Measurements from ENCODE around the gene ANKRD55.
"Not testable (repeated sequence)": the region's sequence is repeated elsewhere in the genome, so short reads cannot be mapped to it uniquely, and the experiment has no call there.

Gene ANKRD55

GRCh38 chr5:56150756-56151155 lies 82.4 kb downstream of the ANKRD55 start:
- H3K27me3 ChIP-seq (ENCODE audit: control insufficient read depth in 1 of 2, insufficient read depth in 2 of 2, low read length in 2 of 2); H3K9me3 ChIP-seq (ENCODE audit: low read length); H3K4me3 ChIP-seq (ENCODE audit: low read depth in 1 of 2, low read length in 2 of 2); H3K27ac ChIP-seq (ENCODE audit: low read depth, low read length); H3K9ac ChIP-seq (ENCODE audit: low read length); H3K4me1 ChIP-seq (ENCODE audit: insufficient read depth, low read length); H3K36me3 ChIP-seq (ENCODE audit: insufficient read depth, low read length): not testable (repeated sequence)

GRCh38 chr5:56148453-56148971 lies 84.6 kb downstream of the ANKRD55 start:
- Histone ChIP-seq H3K27ac (ENCODE audit: low read depth, low read length) (no peak overlapping the region), H3K4me1 (ENCODE audit: insufficient read depth, low read length) (no peaks in the 10 kb centered on the region), H3K36me3 (ENCODE audit: insufficient read depth, low read length) (no peaks in the 10 kb centered on the region), H3K4me3 (ENCODE audit: low read depth in 1 of 2, low read length in 2 of 2) (no peak overlapping the region), H3K9me3 (ENCODE audit: low read length) (no peaks in the 10 kb centered on the region), H3K9ac (ENCODE audit: low read length) (no peak overlapping the region), H3K27me3 (ENCODE audit: control insufficient read depth in 1 of 2, insufficient read depth in 2 of 2, low read length in 2 of 2) (no peaks in the 10 kb centered on the region)

- H3K27ac ChIP-seq (ENCODE audit: low read depth, low read length) = no peak overlapping the region
- H3K4me1 ChIP-seq (ENCODE audit: insufficient read depth, low read length) = no peaks in the 10 kb centered on the region
These were observed 85.4 kb downstream of the ANKRD55 start for GRCh38 chr5:56147659-56148230.

GRCh38 chr5:56147106-56147505 lies 86.0 kb downstream of the ANKRD55 start:
- H3K27me3 ChIP-seq (ENCODE audit: control insufficient read depth in 1 of 2, insufficient read depth in 2 of 2, low read length in 2 of 2) = no peaks in the 10 kb centered on the region
- no peaks in the 10 kb centered on the region for H3K4me1 ChIP-seq (ENCODE audit: insufficient read depth, low read length)
- H3K27ac ChIP-seq (ENCODE audit: low read depth, low read length) = no peak overlapping the region
- no peaks in the 10 kb centered on the region for H3K9me3 ChIP-seq (ENCODE audit: low read length)
- H3K9ac ChIP-seq (ENCODE audit: low read length) = no peak overlapping the region
- H3K36me3 ChIP-seq (ENCODE audit: insufficient read depth, low read length) = no peaks in the 10 kb centered on the region
- no peak overlapping the region for H3K4me3 ChIP-seq (ENCODE audit: low read depth in 1 of 2, low read length in 2 of 2)

More at GRCh38 chr5:56147659-56148230, 85.4 kb downstream of the ANKRD55 start:
- Histone ChIP-seq H3K36me3 (ENCODE audit: insufficient read depth, low read length) (no peaks in the 10 kb centered on the region), H3K4me3 (ENCODE audit: low read depth in 1 of 2, low read length in 2 of 2) (no peak overlapping the region), H3K27me3 (ENCODE audit: control insufficient read depth in 1 of 2, insufficient read depth in 2 of 2, low read length in 2 of 2) (no peaks in the 10 kb centered on the region), H3K9ac (ENCODE audit: low read length) (no peak overlapping the region), H3K9me3 (ENCODE audit: low read length) (no peaks in the 10 kb centered on the region)

- Histone ChIP-seq H3K27ac (ENCODE audit: low read depth, low read length) (no peak overlapping the region), H3K9me3 (ENCODE audit: low read length) (no peaks in the 10 kb centered on the region), H3K4me3 (ENCODE audit: low read depth in 1 of 2, low read length in 2 of 2) (no peak overlapping the region), H3K9ac (ENCODE audit: low read length) (no peak overlapping the region), H3K4me1 (ENCODE audit: insufficient read depth, low read length) (no peaks in the 10 kb centered on the region), H3K27me3 (ENCODE audit: control insufficient read depth in 1 of 2, insufficient read depth in 2 of 2, low read length in 2 of 2) (no peaks in the 10 kb centered on the region), H3K36me3 (ENCODE audit: insufficient read depth, low read length) (no peaks in the 10 kb centered on the region)
These were observed 86.5 kb downstream of the ANKRD55 start for GRCh38 chr5:56146674-56147073.

GRCh38 chr5:56145511-56145910 lies 87.6 kb downstream of the ANKRD55 start:
- Histone ChIP-seq H3K4me1 (ENCODE audit: insufficient read depth, low read length) (no peaks in the 10 kb centered on the region), H3K36me3 (ENCODE audit: insufficient read depth, low read length) (no peaks in the 10 kb centered on the region), H3K27ac (ENCODE audit: low read depth, low read length) (no peak overlapping the region), H3K9ac (ENCODE audit: low read length) (no peak overlapping the region), H3K27me3 (ENCODE audit: control insufficient read depth in 1 of 2, insufficient read depth in 2 of 2, low read length in 2 of 2) (no peaks in the 10 kb centered on the region), H3K9me3 (ENCODE audit: low read length) (no peaks in the 10 kb centered on the region), H3K4me3 (ENCODE audit: low read depth in 1 of 2, low read length in 2 of 2) (no peak overlapping the region)

- no peaks in the 10 kb centered on the region for H3K4me1 ChIP-seq (ENCODE audit: insufficient read depth, low read length)
- no peaks in the 10 kb centered on the region for H3K36me3 ChIP-seq (ENCODE audit: insufficient read depth, low read length)
- no peaks in the 10 kb centered on the region for H3K9me3 ChIP-seq (ENCODE audit: low read length)
- no peak overlapping the region for H3K9ac ChIP-seq (ENCODE audit: low read length)
- H3K27me3 ChIP-seq (ENCODE audit: control insufficient read depth in 1 of 2, insufficient read depth in 2 of 2, low read length in 2 of 2) = no peaks in the 10 kb centered on the region
- H3K27ac ChIP-seq (ENCODE audit: low read depth, low read length) = no peak overlapping the region
- H3K4me3 ChIP-seq (ENCODE audit: low read depth in 1 of 2, low read length in 2 of 2) = no peak overlapping the region
These were observed 88.0 kb downstream of the ANKRD55 start for GRCh38 chr5:56145106-56145505.

GRCh38 chr5:56144211-56144610 lies 88.9 kb downstream of the ANKRD55 start:
- H3K27me3 ChIP-seq (ENCODE audit: control insufficient read depth in 1 of 2, insufficient read depth in 2 of 2, low read length in 2 of 2) = no peaks in the 10 kb centered on the region
- no peaks in the 10 kb centered on the region for H3K36me3 ChIP-seq (ENCODE audit: insufficient read depth, low read length)
- H3K9me3 ChIP-seq (ENCODE audit: low read length) = no peaks in the 10 kb centered on the region
- no peak overlapping the region for H3K9ac ChIP-seq (ENCODE audit: low read length)
- no peaks in the 10 kb centered on the region for H3K4me1 ChIP-seq (ENCODE audit: insufficient read depth, low read length)
- no peak overlapping the region for H3K27ac ChIP-seq (ENCODE audit: low read depth, low read length)
- H3K4me3 ChIP-seq (ENCODE audit: low read depth in 1 of 2, low read length in 2 of 2) = no peak overlapping the region

GRCh38 chr5:56143373-56143714 lies 89.8 kb downstream of the ANKRD55 start:
- H3K27ac ChIP-seq (ENCODE audit: low read depth, low read length) = no peak overlapping the region
- no peak overlapping the region for H3K4me3 ChIP-seq (ENCODE audit: low read depth in 1 of 2, low read length in 2 of 2)
- no peaks in the 10 kb centered on the region for H3K27me3 ChIP-seq (ENCODE audit: control insufficient read depth in 1 of 2, insufficient read depth in 2 of 2, low read length in 2 of 2)

GRCh38 chr5:56142614-56143372 lies 90.3 kb downstream of the ANKRD55 start:
- Histone ChIP-seq H3K27me3 (ENCODE audit: control insufficient read depth in 1 of 2, insufficient read depth in 2 of 2, low read length in 2 of 2) (no peaks in the 10 kb centered on the region), H3K27ac (ENCODE audit: low read depth, low read length) (no peak overlapping the region), H3K9ac (ENCODE audit: low read length) (no peak overlapping the region), H3K4me1 (ENCODE audit: insufficient read depth, low read length) (no peaks in the 10 kb centered on the region), H3K4me3 (ENCODE audit: low read depth in 1 of 2, low read length in 2 of 2) (no peak overlapping the region), H3K9me3 (ENCODE audit: low read length) (no peaks in the 10 kb centered on the region), H3K36me3 (ENCODE audit: insufficient read depth, low read length) (no peaks in the 10 kb centered on the region)

More at GRCh38 chr5:56143373-56143714, 89.8 kb downstream of the ANKRD55 start:
- Histone ChIP-seq H3K9me3 (ENCODE audit: low read length) (no peaks in the 10 kb centered on the region), H3K9ac (ENCODE audit: low read length) (no peak overlapping the region), H3K4me1 (ENCODE audit: insufficient read depth, low read length) (no peaks in the 10 kb centered on the region), H3K36me3 (ENCODE audit: insufficient read depth, low read length) (no peaks in the 10 kb centered on the region)

GRCh38 chr5:56142233-56142613 lies 90.9 kb downstream of the ANKRD55 start:
- Histone ChIP-seq H3K27ac (ENCODE audit: low read depth, low read length) (no peak overlapping the region), H3K27me3 (ENCODE audit: control insufficient read depth in 1 of 2, insufficient read depth in 2 of 2, low read length in 2 of 2) (no peaks in the 10 kb centered on the region), H3K36me3 (ENCODE audit: insufficient read depth, low read length) (no peaks in the 10 kb centered on the region)

GRCh38 chr5:56140073-56140472 lies 93.1 kb downstream of the ANKRD55 start:
- Histone ChIP-seq H3K4me1 (ENCODE audit: insufficient read depth, low read length) (no peaks in the 10 kb centered on the region), H3K27ac (ENCODE audit: low read depth, low read length) (no peak overlapping the region), H3K4me3 (ENCODE audit: low read depth in 1 of 2, low read length in 2 of 2) (no peak overlapping the region), H3K27me3 (ENCODE audit: control insufficient read depth in 1 of 2, insufficient read depth in 2 of 2, low read length in 2 of 2) (no peaks in the 10 kb centered on the region), H3K9ac (ENCODE audit: low read length) (no peak overlapping the region), H3K36me3 (ENCODE audit: insufficient read depth, low read length) (no peaks in the 10 kb centered on the region), H3K9me3 (ENCODE audit: low read length) (no peaks in the 10 kb centered on the region)

More at GRCh38 chr5:56142233-56142613, 90.9 kb downstream of the ANKRD55 start:
- no peaks in the 10 kb centered on the region for H3K9me3 ChIP-seq (ENCODE audit: low read length)
- no peak overlapping the region for H3K9ac ChIP-seq (ENCODE audit: low read length)
- no peak overlapping the region for H3K4me3 ChIP-seq (ENCODE audit: low read depth in 1 of 2, low read length in 2 of 2)
- H3K4me1 ChIP-seq (ENCODE audit: insufficient read depth, low read length) = no peaks in the 10 kb centered on the region

Measured in muscle layer of colon (tissue), 2 donors.